DMS153 (cell line): ENCODE results near the gene GABPB1.

ENCODE experiments used
- DNase-seq: peaks from one replicate; lab custom pipeline; 2025; lab: John Stamatoyannopoulos, UW

The GABPB1 gene

DNA sequence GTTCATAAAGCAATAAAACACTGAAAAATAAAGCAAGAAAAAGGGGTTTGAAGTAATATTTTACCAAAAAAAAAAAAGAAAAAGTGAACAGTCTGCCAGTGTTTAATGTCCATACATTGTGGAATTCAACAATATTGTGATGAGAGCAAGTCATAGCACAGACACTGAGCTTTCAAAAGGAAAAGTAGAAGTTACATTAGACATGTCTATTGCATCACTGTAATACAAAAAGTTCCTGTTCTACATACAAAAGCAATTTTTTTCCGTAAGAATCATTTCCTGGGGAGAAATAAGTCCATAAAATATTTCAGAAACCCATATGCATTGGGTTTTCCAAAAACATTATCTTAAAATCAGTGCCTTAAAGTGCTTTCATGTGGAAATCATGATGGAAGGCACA is 77.6 kb downstream of the GABPB1 start:
- DNase-seq = no peak

DNA sequence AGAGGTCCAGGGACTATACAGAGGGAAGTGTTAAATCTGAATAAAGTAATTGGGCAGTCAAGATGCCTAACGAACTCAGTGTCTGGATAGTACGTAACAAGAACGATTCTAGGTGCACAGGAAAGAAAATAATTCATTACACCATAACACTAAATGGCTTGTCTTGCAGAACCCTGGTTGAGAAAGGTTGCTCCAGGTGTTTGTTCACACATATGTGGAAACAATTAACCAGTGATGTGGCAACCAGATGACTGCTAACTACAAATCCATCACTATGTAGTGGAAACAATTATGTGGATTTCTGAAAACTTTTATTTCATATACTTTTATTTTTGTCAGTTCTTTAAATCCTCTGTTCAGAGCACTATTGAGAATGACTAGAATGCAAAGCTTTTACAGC is 79.1 kb downstream of the GABPB1 start:
- DNase-seq = no peak

DNA sequence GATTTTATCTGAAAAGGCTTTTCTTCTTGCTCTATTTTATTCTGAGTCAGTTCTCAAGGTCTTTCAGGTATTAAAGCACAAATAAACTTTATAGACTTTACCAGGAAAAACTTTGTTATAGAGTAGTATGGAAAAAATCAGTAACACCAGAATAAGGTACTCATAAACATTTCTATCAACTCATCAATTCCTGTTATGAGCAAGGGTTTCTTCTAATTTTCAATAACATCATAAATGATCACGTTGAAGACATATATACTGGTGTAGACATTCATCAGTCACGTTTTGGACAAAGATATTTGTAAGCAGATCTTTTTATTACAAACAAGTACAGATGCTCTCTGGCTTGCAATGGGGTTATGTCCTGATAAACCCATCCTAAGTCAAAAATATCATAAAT is 79.9 kb downstream of the GABPB1 start:
- no peak for DNase-seq

DNA sequence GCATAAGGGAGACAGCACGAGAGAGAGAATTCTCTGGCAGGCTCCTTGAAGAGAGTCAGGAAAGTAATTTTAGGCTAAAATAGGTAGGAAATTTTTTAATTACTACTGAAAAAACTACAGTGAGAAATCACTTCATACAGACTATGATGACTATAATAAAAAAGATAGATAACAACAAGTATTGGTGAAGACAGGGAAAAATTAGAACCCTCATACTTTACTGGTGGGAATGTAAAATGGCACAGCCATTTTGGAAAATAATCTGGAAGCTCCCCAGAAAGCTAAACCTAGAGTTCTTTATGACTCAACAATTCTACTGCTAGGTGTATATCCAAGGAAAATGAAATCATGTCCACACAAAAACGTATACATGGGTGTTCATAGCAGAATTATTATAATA is 87.4 kb downstream of the GABPB1 start:
- DNase-seq = no peak

DNA sequence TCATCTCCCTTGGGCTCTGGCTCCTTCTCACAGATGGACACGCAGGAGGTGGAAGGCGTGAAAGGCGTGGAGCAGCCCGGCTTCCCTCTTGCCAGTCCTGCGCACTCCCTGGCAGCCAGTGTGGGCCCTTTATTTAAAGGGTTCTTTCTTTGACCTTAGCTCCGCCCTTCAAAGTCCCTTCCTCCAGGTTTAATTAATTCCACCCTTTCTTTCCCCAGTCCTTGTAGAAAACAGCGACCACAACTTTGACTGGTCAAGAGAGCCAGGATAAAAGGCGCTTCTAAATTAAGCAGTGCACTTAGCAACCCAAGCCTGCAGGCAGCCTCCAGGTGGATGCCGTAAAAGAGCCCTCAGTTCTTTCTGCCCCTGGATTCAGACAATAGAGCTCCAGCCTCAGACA is 89.4 kb downstream of the GABPB1 start, which contains the start of gene HDC:
TSS of gene HDC (minus strand) at position 107 of the 400 bp plus-strand sequence. CDS start at position 4, 103 bp downstream.
- no peak for DNase-seq

DNA sequence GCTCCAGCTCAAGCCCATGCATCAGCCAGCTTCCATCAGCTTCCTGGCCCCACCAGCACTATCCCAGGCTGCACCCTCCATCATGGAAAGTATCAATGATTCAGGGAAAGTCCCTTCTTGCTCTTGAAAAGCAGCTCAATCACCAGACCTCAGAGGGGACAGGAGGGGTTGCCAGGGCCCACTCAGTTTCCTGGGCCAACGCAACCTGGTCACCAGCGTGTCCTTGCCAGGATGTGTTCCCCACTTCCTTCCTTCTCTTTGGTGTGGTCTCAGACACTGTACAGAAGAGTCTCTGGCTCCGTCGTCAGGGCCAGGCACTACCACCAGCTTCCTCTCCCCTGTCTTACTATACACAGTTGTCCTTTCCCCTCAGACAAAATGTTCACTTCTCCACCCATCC is 92.5 kb downstream of the GABPB1 start:
- DNase-seq = no peak

DNA sequence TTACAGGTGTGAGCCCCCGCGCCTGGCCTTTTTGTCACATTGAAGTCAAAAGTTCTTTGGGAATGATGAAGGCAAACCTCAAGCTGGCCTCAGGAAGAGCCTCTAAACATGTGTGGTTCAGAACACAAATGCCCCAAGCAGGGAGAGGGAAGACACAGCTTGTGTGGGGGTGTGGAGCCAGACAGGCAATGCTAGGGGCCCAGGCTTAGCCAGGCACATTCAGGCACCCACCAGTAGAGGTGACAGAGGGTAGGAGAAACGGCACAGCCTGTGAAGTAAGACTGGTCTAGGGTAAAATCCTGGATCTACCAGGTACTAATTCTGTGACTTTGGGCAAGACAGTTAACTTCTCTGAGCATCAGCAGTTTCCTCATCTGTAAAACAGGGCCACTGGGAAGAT is 93.0 kb downstream of the GABPB1 start:
- DNase-seq = no peak

DNA sequence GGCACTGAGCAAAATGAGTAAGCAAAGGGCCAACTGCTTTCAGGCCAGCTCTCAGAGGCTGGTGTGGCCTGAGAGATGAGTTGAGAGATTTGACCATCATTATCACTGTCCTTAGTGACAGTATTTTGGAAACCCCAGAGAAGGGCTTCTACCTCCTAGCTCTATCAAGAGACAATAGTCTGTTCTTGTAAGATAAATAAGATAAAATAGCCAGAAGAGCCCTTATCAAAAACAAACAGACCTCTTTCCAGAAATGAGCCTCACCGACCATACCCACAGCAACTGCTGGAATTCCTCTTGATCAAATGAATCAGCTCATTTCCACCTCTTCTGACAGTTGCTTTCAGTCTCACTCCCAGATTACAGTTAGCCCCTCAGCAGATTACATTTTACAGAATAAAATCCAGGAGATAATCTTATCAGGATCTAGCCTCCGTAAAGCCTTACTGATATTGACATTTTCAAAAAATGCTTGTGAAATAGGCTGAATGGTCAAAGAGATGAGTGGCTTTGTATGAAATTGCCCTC is 94.0 kb downstream of the GABPB1 start:
- no peak for DNase-seq

DNA sequence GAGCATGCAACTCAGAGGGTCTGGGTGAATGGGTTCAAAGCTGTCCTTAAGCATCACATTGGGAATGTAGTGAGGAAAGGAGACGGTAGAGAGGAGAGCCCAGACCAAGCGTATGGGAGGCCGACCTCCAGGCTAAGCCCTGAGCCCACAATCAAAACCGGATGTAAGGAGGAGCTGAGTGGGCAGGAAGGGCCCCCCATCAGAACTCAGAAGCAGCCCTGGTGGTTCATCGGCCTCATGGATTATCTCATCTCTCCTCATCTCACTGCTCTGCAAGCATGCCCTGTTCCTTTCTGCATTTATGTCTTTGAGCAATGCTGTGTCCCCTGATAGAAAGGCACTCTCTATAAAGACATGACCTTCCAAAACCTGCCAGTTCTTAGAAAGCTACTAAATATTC is 95.7 kb downstream of the GABPB1 start:
- DNase-seq = no peak

DNA sequence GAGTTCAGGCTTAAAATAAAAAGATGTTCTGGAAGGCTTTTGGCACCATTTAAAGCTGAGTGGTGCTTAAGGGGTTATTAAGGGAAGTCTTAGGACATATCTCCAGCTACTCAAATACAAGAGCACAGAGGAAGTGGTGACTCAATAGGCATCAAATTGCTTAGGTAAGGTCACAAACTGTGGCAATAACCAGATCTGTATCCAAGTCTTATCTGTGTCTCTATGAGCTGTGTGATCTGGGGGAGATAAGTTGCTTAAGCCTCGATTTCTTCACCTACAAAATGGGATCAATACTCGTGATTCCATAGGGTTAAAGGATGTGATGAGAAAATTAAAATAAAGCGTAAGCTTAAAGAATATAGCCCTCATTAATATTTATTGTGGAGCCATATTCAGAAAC is 97.1 kb downstream of the GABPB1 start:
- DNase-seq = no peak

DNA sequence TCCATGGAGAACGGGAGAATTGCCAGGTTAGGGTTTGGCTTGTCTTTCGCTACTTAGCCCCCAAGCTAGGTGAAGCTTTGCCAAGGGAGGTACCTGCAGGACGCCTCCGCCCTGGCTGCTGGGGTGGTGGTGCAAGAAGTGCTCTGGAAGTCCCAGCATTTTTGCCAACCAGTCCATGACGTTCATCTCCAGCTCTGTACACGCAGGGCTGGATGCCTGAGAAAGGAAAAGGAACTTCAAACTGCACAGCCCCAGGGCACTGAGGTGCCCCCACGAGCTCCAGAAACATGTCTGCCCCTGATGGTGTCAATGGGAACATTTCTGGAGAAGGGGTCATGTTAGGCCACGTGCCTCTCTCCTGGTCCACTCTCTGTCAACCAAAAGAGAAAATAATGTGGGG is 97.7 kb downstream of the GABPB1 start:
- no peak for DNase-seq

DNA sequence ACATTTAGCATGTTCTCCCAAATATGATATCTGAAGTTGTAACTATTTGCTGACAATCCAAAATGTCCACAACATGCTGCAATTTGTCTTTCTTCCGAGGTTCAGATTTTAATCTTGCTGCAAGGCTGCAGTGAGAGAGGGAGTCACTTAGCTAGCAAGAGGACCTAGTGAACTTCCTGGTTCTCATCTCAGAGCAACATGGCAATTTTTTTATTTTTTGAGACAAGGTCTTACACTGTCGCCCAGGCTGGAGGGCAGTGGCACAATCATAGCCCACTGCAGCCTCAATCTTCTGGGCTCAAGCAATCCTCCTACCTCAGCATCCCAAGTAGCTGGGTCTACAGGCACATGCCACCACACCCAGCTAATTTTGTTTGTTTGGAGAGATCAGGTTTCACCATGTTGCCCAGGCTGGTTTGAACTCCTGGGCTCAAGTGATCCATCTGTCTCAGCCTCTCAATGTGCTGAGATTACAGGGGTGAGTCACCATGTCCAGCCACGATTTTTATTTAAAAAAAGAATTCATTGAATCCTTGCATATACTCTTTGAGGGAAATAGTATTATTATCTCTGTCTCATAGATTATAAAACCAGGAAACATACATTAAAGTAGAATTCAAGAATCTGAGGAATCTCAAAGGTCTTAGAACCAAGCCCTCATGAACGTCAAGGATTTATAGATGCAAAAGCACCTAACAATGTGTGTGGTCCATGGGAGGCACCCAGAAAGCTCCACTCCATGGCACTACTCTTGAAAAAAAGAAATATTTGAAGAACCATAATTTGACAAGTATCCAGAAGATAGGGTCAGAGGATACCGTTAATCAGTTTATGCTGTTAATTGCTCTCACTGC is 98.6 kb downstream of the GABPB1 start:
- DNase-seq = no peak

DNA sequence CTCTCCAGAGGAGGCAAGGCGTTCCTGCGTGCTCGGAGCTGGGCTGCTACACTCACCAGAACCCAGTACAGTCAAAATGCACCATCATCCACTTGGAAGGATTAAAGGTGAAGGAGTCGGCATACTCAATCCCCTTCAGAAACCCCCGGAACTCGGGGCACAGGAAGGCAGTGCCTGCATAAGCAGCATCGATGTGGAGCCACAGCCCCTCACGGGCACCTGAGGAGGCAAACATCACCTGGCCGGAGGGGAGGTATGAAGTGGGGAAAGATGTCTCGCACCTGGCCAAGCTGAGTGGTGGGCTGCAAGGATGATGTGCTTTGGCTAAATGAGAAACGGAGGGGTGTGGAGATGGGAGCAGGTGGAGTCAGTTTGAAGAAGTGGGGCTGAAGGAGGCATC is 102.4 kb downstream of the GABPB1 start:
- no peak for DNase-seq

DNA sequence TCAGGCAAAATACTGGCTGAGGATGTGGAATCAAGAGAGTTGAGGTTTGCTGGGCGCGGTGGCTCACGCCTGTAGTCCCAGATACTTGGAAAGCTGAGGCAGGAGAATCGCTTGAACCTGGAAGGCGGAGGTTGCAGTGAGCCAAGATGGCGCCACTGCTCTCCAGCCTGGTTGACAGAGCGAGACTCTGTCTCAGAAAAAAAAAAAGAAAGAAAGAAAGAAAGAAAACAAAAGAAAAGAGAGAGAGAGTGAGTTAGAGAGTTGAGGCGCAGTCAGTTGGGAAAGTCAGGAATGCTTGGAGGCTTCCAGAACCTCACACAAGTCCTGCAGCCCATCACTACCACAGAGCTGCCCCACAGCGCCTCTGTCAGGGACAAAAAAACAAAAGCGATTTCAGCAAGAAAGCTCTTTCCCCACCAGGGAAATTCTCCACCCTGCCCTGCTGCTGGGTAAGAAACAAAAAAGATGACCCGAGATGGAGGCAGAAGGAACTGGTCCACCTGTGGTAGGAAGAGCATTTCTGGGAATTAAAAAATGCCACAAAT is 103.3 kb downstream of the GABPB1 start:
- no peak for DNase-seq

DNA sequence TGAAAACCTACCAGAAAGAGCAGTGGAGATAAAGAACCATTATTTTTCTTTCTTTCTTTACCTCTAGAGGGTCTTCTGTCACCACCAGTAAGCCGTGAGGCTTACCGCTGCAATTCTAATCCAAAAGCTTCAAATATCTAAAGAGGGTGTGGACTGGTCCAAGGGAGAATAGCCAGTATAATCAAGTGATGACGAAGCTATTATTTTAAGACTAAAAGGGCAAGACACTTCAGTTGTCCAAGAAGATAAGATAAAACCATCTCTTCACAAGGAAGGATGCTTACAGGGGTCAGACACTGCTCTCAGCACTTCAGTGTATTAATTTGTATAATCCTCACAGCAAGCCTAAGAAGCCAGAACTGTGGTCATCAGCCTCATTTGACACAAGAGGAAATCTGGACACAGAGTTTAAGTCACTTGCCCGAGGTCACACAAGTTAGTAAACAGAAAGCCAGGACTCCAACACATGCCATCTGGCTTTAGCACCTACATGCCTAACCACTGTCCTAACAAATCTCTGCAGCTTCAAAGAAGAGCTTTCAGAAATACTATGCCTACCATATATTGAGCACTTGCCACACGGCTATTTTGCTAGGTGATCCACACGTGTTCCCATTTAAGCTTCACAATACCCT is 104.1 kb downstream of the GABPB1 start:
- no peak for DNase-seq

DNA sequence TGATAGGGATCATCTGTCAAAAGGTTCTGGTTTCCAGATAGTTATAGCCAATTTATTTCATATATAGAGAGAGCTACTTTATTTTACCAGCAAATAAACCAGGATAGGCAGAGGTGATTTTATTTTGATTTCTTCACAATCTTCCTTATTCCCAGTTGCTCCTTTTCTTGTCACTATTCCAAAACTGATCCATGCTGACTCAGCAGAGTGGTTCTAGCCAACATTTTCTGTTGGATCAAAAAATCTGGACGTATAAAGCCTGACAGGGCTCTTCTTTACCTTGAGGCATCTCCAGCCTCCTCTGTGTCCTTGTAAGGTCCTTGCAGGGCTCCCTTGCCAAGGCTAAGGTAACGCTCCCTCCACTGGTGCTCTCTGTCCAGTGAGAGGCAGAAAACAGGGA is 105.3 kb downstream of the GABPB1 start:
- no peak for DNase-seq

DNA sequence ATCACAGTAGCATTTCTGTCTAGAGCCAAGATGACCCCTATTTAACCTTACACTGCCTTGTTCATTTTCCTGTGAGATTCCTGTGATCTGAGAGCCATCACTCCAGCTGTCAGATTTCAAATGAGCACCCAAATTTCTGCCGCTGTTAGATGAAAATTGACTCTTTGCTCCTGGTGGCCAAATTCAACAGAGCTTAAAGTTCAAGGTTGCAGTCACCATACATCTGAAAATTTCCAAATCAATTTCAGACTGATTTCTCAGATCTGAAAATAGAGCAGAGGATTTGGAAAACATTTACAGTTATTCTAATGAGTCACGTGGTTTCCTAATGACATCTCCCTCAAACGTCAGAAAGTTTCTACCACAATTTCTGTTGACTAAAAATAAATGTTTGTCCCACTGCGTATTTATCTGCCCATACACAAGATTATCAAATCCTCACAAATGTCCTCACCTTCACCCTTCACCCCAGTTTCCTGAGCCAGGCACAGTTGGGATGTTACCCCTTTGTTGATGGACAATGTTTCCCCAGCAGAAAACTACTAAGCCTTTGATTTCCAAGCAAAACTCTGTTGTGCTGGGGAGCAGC is 105.9 kb downstream of the GABPB1 start:
- DNase-seq = no peak

DNA sequence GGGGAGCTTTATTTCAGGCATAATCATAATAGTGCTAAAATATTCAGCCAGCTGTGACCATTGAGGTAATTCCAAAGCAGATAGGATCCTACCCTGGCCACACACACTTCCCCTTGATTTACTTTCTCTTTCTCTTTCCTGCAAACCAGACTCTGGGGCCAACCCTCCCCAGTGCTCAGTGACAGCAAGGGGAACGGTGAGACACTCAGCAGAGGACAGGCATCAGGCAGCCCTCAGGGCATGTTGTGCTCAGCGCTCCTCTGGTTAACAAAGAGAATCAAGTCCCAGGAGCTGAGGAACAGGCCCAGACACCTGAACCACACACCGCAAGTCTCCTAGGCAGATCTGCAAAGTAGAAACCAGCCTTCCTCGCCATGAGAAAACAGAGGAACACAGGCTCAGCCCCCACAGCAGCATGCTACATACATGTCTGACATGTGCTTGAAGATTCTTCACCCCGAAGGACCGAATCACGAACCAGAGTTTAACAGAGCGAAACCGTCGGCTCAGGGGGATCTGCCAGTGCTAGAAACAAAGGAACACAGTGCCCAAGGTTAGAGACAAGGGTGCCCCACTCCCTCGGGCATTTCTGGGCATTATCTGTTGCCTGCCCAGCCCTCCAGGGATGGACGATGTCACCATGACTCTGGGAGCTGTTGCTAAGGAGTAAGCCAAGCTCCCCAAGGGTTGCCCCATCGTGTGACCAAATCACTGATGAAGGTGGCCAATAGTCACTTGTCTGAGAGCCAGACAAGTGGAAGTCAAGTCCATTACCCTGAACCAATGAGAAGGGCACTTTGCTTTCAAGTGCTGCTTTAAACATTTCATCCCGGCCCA is 107.0 kb downstream of the GABPB1 start:
- no peak for DNase-seq

DNA sequence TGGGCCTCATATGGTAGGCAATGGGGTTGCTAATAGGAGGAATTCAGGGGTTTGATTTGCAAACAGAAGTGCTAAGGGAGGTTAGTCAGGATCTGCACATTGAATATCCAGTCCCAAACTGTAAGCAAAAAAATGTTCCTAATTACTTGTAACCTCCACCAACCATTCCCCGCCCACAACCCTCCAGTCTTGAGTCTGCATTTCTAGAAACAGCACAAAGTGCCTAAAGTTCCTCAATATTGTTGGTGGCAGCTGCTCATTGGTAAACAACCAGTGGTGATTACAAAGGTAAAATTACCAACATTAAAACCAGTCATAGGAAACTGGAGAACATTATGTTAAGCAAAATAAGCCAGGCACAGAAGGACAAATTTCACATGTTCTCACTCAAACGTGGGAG is 108.4 kb downstream of the GABPB1 start:
- DNase-seq = no peak

DNA sequence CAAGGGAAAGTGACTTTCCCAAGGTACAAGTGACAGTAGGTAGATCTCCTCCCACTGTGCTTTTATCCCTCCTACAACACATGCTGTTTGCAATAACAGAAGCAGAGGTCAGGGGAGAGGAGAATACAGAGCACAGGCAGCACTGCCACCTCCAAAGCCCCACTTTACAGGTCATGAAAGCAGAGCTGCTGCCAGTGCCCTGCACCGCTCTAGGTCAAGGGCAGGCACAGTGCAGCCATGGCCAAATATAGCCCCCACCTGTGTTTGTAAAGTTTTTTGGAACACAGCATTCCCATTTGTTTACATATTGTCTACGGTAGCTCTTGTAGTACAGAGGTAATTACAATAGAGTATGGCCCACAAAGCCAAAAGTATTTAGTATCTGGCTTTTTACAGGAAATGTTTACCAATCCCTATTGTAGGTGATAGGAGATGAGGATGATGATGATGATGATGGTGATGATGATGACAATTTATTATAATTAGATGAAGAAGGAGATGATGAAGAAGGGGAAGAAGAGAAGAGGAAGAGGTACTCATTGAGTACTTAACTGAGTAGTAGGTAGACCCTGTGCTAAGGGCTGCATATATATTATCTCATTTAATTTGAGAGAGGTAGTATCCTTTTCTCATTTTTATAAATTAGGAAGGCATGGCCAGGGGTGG is 109.9 kb downstream of the GABPB1 start:
- no peak for DNase-seq

DNA sequence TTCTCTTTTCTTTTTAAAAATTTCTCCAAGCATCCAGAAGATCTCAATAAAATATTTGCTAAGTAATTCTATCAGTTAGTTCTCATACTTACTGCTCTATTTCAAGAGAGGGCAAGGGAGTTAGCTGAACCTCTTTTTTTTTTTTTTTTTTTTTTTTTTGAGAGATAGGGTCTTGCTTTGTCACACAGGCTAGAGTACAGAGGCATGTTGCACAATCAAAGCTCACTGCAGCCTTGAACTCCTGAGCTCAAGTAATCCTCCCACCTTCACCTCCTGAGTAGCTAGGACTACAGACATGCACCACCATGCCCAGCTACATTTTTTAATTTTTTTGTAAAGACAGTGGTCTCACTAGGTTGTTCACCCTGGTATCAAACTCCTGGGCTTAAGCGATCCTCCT is 110.8 kb downstream of the GABPB1 start:
- no peak for DNase-seq
